Lower lobe of right lung (tissue), 2 donors: ENCODE data around the gene PRKCZ. TPM values are rescaled to one million over a fixed set of nuclear protein-coding genes. Genes with fewer than 3 reads are reported as not detected.

Source experiments
- ATAC-seq, 2 donors: fragments of 200-7000 bp; cut with Tn5 transposase; one replicate each; pipeline ENCODE4 v1.9.1; 2020 to 2022; ENCODE audit warnings: mild to moderate bottlenecking in 2 of 2, moderate library complexity in 2 of 2
- DNase-seq: peaks from one replicate; pipeline ENCODE4 v3.0.0-alpha.2; 2020
- H3K27ac ChIP-seq: fragments of 200-600 bp; one replicate; pipeline ENCODE4 v1.8.0; 2022
- H3K27me3 ChIP-seq: fragments of 200-600 bp; one replicate; pipeline ENCODE4 v1.8.0; 2022; ENCODE audit warnings: low read depth
- H3K36me3 ChIP-seq: fragments of 200-600 bp; one replicate; pipeline ENCODE4 v1.8.0; 2022; ENCODE audit warnings: mild to moderate bottlenecking
- H3K4me1 ChIP-seq: fragments of 200-600 bp; one replicate; pipeline ENCODE4 v1.8.0; 2022
- H3K4me3 ChIP-seq: fragments of 200-600 bp; one replicate; pipeline ENCODE4 v1.8.0; 2022; ENCODE audit warnings: mild to moderate bottlenecking
- H3K9me3 ChIP-seq: fragments of 200-600 bp; one replicate; pipeline ENCODE4 v1.8.0; 2022
- intact Hi-C: fragments of 100-400 bp; cut with DNase I; formaldehyde crosslinking; loops from one replicate; pipeline ENCODE4 v1.11.0; 2022
- total RNA-seq: library from RNA; stranded (reverse); fragmentation: NEBNext Ultra II Directional; extraction: Animal tissue kit (Norgen Biotek cat#: 25700); gene quantifications from one replicate; pipeline ENCODE4 v1.2.1, GENCODE V29; 2021
- TF ChIP-seq, protein P1 (sequence below): fragments of 200-600 bp; IDR thresholded peaks from one replicate; pipeline ENCODE4 v1.8.0; 2022; ENCODE audit warnings: antibody characterized with exemption, mild to moderate bottlenecking
- donor health status: DM: no; HTN: yes; CAD: no; lungs with severe emphysema.

PRKCZ gene
- total RNA-seq, 1 donor from 2014 or later = 97.6 TPM

DNA sequence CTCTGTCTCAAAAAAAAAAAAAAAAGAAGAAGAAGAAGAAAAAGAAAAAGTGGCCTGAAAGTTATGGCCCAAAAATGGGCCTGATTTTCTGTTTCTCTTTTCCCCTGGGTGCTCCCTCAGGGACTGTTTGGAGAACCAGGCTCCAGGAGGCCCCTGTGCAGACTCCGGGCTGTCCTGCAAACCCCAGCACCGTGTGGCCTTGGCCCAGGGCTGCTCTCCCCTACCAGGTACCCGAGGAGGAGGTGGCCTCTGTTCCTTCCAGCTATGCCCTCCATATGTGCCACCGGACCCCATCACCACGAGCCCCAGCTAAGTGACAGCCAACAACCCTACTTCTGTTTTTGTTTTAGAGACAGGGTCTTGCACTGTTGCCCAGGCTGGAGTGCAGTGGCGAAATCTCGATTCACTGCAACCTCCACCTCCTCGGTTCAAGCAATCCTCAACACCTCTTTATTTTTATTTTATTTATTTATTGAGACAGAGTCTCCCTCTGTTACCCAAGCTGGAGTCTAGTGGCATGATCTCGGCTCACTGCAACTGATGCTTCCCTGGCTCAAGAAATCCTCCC lies 151.9 kb downstream of the PRKCZ start:
- peaks cover 62% of the 10 kb centered on the region for H3K4me1 ChIP-seq
- H3K27ac ChIP-seq = no peak overlapping the region
- TF ChIP-seq, protein P1, sequence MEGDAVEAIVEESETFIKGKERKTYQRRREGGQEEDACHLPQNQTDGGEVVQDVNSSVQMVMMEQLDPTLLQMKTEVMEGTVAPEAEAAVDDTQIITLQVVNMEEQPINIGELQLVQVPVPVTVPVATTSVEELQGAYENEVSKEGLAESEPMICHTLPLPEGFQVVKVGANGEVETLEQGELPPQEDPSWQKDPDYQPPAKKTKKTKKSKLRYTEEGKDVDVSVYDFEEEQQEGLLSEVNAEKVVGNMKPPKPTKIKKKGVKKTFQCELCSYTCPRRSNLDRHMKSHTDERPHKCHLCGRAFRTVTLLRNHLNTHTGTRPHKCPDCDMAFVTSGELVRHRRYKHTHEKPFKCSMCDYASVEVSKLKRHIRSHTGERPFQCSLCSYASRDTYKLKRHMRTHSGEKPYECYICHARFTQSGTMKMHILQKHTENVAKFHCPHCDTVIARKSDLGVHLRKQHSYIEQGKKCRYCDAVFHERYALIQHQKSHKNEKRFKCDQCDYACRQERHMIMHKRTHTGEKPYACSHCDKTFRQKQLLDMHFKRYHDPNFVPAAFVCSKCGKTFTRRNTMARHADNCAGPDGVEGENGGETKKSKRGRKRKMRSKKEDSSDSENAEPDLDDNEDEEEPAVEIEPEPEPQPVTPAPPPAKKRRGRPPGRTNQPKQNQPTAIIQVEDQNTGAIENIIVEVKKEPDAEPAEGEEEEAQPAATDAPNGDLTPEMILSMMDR = no peak
- no peak overlapping the region for H3K4me3 ChIP-seq
- no peak for ATAC-seq
- no peaks in the 10 kb centered on the region for H3K27me3 ChIP-seq
- no peaks in the 10 kb centered on the region for H3K9me3 ChIP-seq
- DNase-seq = no peak
- intact Hi-C loops = no loop called here
- no peaks in the 10 kb centered on the region for H3K36me3 ChIP-seq

DNA sequence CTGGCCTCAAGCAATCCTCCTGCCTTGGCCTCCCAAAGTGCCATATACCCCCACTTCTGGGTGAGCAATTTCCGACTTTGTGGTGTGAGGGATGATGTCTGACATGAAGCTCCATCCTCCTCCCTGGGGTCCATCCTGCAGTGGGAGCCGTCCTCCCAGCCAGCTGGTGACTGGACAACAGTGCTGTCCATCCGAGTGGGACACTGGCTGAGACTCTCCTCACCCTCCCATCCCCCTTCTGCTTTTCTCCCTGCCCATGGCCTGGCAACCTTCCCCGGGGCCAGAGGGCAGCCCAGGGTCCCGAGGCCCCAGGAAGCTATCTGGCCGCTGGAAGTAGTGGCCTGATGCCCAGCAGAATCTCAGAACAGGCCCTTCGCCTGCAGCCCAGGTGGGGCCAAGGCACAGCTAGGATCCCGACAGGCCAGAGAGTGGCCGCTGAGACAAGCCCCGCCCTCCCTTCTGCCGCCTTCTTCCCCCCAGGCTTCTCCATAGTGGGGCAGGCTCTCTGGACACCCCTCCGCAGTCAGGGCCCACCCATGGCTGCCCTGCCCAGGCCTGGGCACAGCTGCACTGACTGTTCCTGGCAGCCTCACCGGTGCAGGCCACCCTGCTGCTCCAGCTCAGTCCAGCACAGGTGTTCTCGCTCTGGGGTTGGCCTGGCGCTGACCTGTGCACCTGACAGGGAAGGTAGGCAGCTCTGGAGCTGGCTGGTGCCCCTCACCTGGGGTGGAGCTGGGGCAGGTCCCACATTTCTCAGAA lies 152.8 kb downstream of the PRKCZ start:
- TF ChIP-seq, protein P1 = no peak
- Histone ChIP-seq H3K36me3 (no peaks in the 10 kb centered on the region), H3K9me3 (no peaks in the 10 kb centered on the region), H3K4me3 (no peak overlapping the region), H3K27me3 (no peaks in the 10 kb centered on the region), H3K4me1 (peaks cover 72% of the 10 kb centered on the region), H3K27ac (peak overlapping the region; percentile 81)
- DNase-seq (no peak), ATAC-seq (no peak)
- intact Hi-C loops = no loop called here

DNA sequence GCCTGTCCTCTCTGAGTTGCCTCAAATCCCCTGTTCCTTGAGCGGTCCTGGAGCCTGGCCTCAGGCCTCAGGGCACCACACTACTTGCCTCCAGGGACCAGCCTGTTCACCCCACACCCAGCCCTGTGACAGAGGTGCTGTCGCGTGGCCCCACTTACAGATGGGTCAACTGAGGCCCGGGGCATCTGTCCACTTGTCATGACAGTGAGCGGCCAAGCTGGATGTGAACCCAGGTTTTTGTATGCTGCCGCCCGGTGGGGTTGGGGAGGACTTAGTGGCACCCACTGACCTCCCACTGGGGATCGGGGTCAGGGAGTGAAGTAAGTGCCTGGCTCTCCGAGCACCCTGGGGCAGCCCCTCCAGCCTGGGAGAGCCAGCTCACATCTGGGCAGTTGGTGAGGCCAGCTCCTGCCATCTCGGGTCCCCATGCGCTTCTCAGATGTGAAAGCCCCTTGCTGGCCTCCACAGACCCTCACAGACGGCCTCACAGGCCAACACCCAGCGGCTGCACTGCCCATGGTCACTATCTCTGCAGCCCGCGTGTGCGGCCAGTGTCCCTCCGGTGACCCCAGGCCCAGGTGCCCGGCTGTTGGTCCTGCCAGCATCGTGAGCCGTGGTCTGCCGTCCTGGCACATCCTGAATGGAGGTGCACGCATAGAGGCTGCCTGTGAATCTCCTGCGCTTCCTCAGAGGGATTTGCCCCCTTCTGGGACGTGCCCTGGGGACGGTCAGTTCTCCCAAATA lies 153.6 kb downstream of the PRKCZ start:
- DNase-seq (no peak), ATAC-seq (no peak)
- no peaks in the 10 kb centered on the region for H3K27me3 ChIP-seq
- no peaks in the 10 kb centered on the region for H3K36me3 ChIP-seq
- intact Hi-C loops = no loop called here
- peaks cover 74% of the 10 kb centered on the region for H3K4me1 ChIP-seq
- peak overlapping the region; percentile 81 for H3K27ac ChIP-seq
- H3K9me3 ChIP-seq = no peaks in the 10 kb centered on the region
- H3K4me3 ChIP-seq = peak overlapping the region; percentile 55
- TF ChIP-seq, protein P1 = no peak

DNA sequence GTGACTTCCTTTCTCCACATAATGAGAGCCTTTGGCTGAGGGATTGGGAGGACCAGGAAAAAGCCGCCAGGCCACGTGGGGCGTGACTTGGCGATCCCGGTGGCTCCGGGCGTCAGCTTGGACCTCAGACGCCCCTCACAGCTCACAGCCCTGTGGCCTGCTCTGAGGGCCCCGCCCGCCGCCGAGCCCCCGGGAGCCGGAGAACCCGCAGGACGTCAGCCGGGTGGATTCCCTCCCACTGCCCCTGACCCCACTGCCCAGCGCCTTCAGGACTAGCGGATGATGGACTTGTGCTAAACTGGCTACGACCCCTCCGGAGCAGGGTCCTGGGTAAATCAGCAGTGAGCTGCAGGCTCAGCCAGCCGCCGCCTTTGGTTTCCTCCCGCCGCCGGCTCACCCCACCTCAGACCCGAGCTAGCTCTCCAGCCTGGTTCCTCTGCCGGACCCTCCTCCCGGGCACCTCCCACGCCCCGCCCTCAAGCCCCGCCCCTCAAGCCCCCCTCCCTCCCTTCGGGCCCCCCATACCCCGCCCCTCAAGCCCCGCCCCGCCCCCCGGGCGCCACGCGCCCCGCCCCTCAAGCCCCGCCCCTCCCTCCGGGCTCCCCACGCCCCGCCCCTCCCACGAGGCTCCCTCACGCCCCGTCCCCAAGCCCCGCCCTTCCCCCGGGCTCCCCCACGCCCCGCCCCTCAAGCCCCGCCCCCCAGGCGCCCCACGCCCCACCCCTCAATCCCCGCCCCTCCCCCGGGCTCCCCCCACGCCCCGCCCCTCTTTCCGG lies 154.4 kb downstream of the PRKCZ start:
- TF ChIP-seq, protein P1 = no peak
- Histone ChIP-seq H3K36me3 (no peaks in the 10 kb centered on the region), H3K9me3 (no peaks in the 10 kb centered on the region), H3K4me3 (peak overlapping the region; percentile 55), H3K27me3 (no peaks in the 10 kb centered on the region), H3K4me1 (peaks cover 76% of the 10 kb centered on the region), H3K27ac (peak overlapping the region; percentile 81)
- DNase-seq (peak; percentile 88), ATAC-seq (peak; percentile 65 to 68)
- intact Hi-C loops = no loop called here
